GM12878 (cell line): Measurements from ENCODE around the gene MGRN1. TPM values are rescaled to one million over a fixed set of nuclear protein-coding genes. Genes with fewer than 3 reads are reported as not detected.

ENCODE experiments used
- ATAC-seq: fragments of 200-7000 bp; cut with Tn5 transposase; 3 replicates; pipeline ENCODE4 v1.9.1; 2020; ENCODE audit warnings: mild to moderate bottlenecking, moderate library complexity
- BruUV-seq: library from RNA; stranded (reverse); fragments of 400-500 nt; replicated peaks from 2 replicates; lab custom pipeline; 2021; lab: Mats Ljungman, UMichigan
- CTCF ChIA-PET: fragments of 300-600 bp; sonication (Branson Sonifier 250); formaldehyde crosslinking; extraction: SDS; loops from one replicate; lab custom pipeline; 2021; ENCODE audit warnings: inconsistent platforms; lab: Yijun Ruan, JAX
- POLR2A ChIA-PET: fragments of 350-600 bp; formaldehyde crosslinking; extraction: SDS; loops from one replicate; lab custom pipeline; 2021; ENCODE audit warnings: inconsistent platforms; lab: Charles Lee
- RAD21 ChIA-PET: fragments of 300-600 bp; sonication (Branson Sonifier 250); formaldehyde crosslinking; loops from one replicate; lab custom pipeline; 2023; ENCODE audit warnings: antibody characterized with exemption; ENCODE audit not compliant: unreplicated experiment; lab: Charles Lee
- SMC1A ChIA-PET: fragments of 300-600 bp; sonication (Branson Sonifier 250); formaldehyde crosslinking; loops from one replicate; lab custom pipeline; 2023; ENCODE audit not compliant: unreplicated experiment, uncharacterized antibody; lab: Charles Lee
- DNase-seq: peaks from one replicate; pipeline ENCODE4 v3.0.0-alpha.2; 2011; ENCODE audit warnings: low read depth, low spot score
- FAIRE-seq: peaks from 3 replicates; lab custom pipeline; 2011; peaks lifted over from hg19 to GRCh38; lab: Jason Lieb, UNC
- H2AFZ ChIP-seq: 2 replicates; pipeline ENCODE4 v1.6.0; 2011; ENCODE audit warnings: low read depth, low read length, control low read depth; ENCODE audit not compliant: control insufficient read depth
- H3K27ac ChIP-seq: 2 replicates; pipeline ENCODE4 v1.5.1; 2011; ENCODE audit warnings: control low read depth; ENCODE audit not compliant: control insufficient read depth, insufficient read depth
- H3K27me3 ChIP-seq, 2 experiments: replicated peaks in 1 of 2; 2 replicates each; pipeline versions ENCODE4 v1.6.0 to v1.6.1; 2011; ENCODE audit warnings: low read length in 1 of 2; ENCODE audit not compliant: control insufficient read depth in 2 of 2, insufficient read depth in 2 of 2
- H3K36me3 ChIP-seq, 2 experiments: 2 replicates each; pipeline ENCODE4 v1.5.1; 2011; ENCODE audit warnings: low read length in 1 of 2; ENCODE audit not compliant: control insufficient read depth in 2 of 2, insufficient read depth in 2 of 2
- H3K4me1 ChIP-seq: 2 replicates; pipeline ENCODE4 v1.6.1; 2011; ENCODE audit warnings: mild to moderate bottlenecking, low read length, moderate library complexity, mixed read lengths; ENCODE audit not compliant: control insufficient read depth, insufficient read depth
- H3K4me2 ChIP-seq: 2 replicates; pipeline ENCODE4 v1.6.0; 2011; ENCODE audit warnings: control low read depth; ENCODE audit not compliant: control insufficient read depth, insufficient read depth
- H3K4me3 ChIP-seq: fragments of 200-600 bp; sonication (generic); 2 replicates; pipeline ENCODE4 v1.5.1; 2016
- H3K79me2 ChIP-seq: 2 replicates; pipeline ENCODE4 v1.6.0; 2011; ENCODE audit warnings: low read length; ENCODE audit not compliant: control insufficient read depth, insufficient read depth
- H3K9ac ChIP-seq: 2 replicates; pipeline ENCODE4 v1.8.0; 2011; ENCODE audit warnings: low read length, control low read depth, mixed read lengths; ENCODE audit not compliant: control insufficient read depth, insufficient read depth
- H3K9me3 ChIP-seq: replicated peaks from 3 replicates; pipeline ENCODE4 v1.5.1; 2011; ENCODE audit warnings: mild to moderate bottlenecking, low read length; ENCODE audit not compliant: control insufficient read depth, insufficient read depth
- H4K20me1 ChIP-seq: 2 replicates; pipeline ENCODE4 v1.6.0; 2011; ENCODE audit not compliant: control insufficient read depth, insufficient read depth
- CBX5 ChIP-seq: sonication (generic); IDR thresholded peaks from 2 replicates; pipeline ENCODE4 v1.6.1; 2016; ENCODE audit warnings: low read depth, moderate library complexity, mild to moderate bottlenecking, inconsistent platforms
- NR2C2 ChIP-seq: IDR thresholded peaks from 2 replicates; pipeline ENCODE4 v1.6.1; 2011; ENCODE audit warnings: borderline replicate concordance, low read depth; ENCODE audit not compliant: control insufficient read depth, insufficient read length
- SREBF2 ChIP-seq: IDR thresholded peaks from 2 replicates; pipeline ENCODE4 v1.6.1; 2012; ENCODE audit warnings: mild to moderate bottlenecking, low read length
- WGBS: methylation state at CpG from one replicate; pipeline ENCODE4 v1.1.6; 2016; ENCODE audit warnings: low lambda C conversion rate; ENCODE audit not compliant: insufficient replicate concordance, insufficient coverage; ENCODE audit errors: missing lambda C conversion rate; 5-methylcytosine and 5-hydroxymethylcytosine counted together
- in situ Hi-C: fragments of 300-500 bp; cut with MboI; formaldehyde crosslinking; loops from 9 replicates; pipeline ENCODE4 v1.14.3; 2018; ENCODE audit warnings: mixed read lengths
- intact Hi-C: fragments of 100-400 bp; cut with micrococcal nuclease; formaldehyde crosslinking; loops from one replicate; pipeline ENCODE4 v1.14.2; 2022; ENCODE audit not compliant: unreplicated experiment
- polyA plus RNA-seq, 11 experiments: library from polyadenylated mRNA; depleted of rRNA in 4 of 11; unstranded in 6 of 11; stranded (reverse) in 5 of 11; fragments of >200 nt; fragmentation: Nextera tagmentation in 4 of 11; fragmentation: Illumina TruSeq in 1 of 11; extraction: Ambion mirVana in 4 of 11; extraction: Trizol in 1 of 11; gene quantifications; 1 replicate in 1 of 11; 2 replicates in 10 of 11; pipeline versions ENCODE4 v1.2.1 to v1.2.3, GENCODE V29; 2011 to 2016; ENCODE audit warnings: inconsistent platforms in 2 of 11, missing spikeins in 2 of 11, low read depth in 1 of 11
- total RNA-seq, 4 experiments: library from RNA; depleted of rRNA in 3 of 4; stranded (reverse); fragments of >200 nt in 3 of 4; fragmentation: Illumina TruSeq in 1 of 4; extraction: Trizol in 1 of 4; gene quantifications; 2 replicates each; pipeline versions ENCODE4 v1.2.1 to v1.2.3, GENCODE V29; 2013 to 2021
- TF ChIP-seq, protein P1 (sequence below): fragments of 450-650 bp; IDR thresholded peaks from 2 replicates; pipeline ENCODE4 v1.6.1; 2017; ENCODE audit warnings: antibody characterized with exemption, mild to moderate bottlenecking, moderate library complexity
- TF ChIP-seq, protein P2 (sequence below), 3 experiments: IDR thresholded peaks in 2 of 3; conservative IDR thresholded peaks in 1 of 3; 2 replicates each; pipeline ENCODE4 v1.5.1; 2011; ENCODE audit warnings: low read depth in 3 of 3, low read length in 3 of 3, mild to moderate bottlenecking in 3 of 3, control low read depth in 2 of 3, moderate library complexity in 2 of 3, inconsistent platforms in 1 of 3, mixed read lengths in 1 of 3; ENCODE audit not compliant: control insufficient read depth in 2 of 3, insufficient read depth in 1 of 3; ENCODE audit errors: extremely low read depth in 1 of 3

The MGRN1 gene
- total and polyA plus RNA-seq, 10 of the 15 experiments (the other 5 are each of a cell fraction or from before 2014, with no cell fraction given), result 0.35 to 86.7 (median 14.6) TPM

DNA sequence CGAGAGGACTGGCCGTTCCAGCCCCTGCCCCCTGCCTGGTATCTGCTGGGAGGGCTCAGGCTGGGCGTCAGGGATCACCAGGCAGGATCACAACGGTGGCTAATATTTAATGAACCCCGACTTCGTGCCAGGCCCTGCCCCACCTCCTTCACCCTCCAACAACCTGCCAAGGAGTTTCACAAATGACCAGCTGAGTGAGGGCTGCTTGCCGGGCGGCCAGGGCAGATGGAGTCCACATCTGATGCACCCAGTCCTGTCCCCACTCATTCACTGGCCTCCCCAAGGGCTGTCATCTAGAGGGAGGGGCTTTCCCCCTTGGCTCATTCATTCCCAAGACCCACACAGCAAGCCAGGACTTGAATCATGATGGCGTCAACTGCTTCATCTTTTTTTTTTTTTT lies 27.5 kb upstream of the MGRN1 start:
- no peak for FAIRE-seq
- POLR2A ChIA-PET, result no interaction called here

DNA sequence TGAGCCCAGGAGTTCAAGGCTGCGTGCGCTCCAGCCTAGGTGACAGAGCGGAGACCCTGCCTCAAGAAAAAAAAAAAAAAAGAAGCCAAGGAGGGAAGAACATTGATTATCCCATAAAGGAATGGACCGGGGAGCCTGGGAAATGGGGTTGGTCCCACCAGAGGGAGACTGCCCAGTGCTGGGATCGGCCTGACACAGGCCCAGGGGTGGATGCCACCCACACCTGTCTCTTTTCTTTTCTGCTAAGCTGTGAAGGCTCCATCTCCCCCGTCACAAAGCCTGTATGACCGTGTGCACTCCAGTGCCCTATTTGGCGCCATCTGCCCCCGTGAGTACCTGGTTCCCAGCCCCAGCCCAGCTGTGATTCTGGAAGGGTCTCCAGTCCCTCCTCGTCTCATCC lies 25.6 kb upstream of the MGRN1 start:
- no peak for DNase-seq
- TF ChIP-seq, protein P1, sequence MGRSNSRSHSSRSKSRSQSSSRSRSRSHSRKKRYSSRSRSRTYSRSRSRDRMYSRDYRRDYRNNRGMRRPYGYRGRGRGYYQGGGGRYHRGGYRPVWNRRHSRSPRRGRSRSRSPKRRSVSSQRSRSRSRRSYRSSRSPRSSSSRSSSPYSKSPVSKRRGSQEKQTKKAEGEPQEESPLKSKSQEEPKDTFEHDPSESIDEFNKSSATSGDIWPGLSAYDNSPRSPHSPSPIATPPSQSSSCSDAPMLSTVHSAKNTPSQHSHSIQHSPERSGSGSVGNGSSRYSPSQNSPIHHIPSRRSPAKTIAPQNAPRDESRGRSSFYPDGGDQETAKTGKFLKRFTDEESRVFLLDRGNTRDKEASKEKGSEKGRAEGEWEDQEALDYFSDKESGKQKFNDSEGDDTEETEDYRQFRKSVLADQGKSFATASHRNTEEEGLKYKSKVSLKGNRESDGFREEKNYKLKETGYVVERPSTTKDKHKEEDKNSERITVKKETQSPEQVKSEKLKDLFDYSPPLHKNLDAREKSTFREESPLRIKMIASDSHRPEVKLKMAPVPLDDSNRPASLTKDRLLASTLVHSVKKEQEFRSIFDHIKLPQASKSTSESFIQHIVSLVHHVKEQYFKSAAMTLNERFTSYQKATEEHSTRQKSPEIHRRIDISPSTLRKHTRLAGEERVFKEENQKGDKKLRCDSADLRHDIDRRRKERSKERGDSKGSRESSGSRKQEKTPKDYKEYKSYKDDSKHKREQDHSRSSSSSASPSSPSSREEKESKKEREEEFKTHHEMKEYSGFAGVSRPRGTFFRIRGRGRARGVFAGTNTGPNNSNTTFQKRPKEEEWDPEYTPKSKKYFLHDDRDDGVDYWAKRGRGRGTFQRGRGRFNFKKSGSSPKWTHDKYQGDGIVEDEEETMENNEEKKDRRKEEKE, result no peak
- TF ChIP-seq, protein P2, sequence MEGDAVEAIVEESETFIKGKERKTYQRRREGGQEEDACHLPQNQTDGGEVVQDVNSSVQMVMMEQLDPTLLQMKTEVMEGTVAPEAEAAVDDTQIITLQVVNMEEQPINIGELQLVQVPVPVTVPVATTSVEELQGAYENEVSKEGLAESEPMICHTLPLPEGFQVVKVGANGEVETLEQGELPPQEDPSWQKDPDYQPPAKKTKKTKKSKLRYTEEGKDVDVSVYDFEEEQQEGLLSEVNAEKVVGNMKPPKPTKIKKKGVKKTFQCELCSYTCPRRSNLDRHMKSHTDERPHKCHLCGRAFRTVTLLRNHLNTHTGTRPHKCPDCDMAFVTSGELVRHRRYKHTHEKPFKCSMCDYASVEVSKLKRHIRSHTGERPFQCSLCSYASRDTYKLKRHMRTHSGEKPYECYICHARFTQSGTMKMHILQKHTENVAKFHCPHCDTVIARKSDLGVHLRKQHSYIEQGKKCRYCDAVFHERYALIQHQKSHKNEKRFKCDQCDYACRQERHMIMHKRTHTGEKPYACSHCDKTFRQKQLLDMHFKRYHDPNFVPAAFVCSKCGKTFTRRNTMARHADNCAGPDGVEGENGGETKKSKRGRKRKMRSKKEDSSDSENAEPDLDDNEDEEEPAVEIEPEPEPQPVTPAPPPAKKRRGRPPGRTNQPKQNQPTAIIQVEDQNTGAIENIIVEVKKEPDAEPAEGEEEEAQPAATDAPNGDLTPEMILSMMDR (IDR thresholded peaks at IDR 0.05 in 2 of 3, conservative IDR thresholded peaks at IDR 0.05 in 1 of 3; ENCODE audit: control insufficient read depth in 2 of 3, extremely low read depth in 1 of 3, insufficient read depth in 1 of 3, low read depth in 3 of 3, low read length in 3 of 3), result no peak
- no peak for TF ChIP-seq CBX5
- TF ChIP-seq, all 136 proteins: peak for 0
- SMC1A ChIA-PET, result no interaction called here
- ATAC-seq (no peak), FAIRE-seq (no peak)
- POLR2A ChIA-PET, result no interaction called here
- no peak overlapping the region for H3K27ac ChIP-seq
- no peaks in the 10 kb centered on the region for H4K20me1 ChIP-seq
- in situ Hi-C loops (loop anchor here (10.0 kb wide), 1 partner anchor 64 kb away; the partner anchor contains the start of gene CDIP1), intact Hi-C loops (no loop called here)
- no peaks in the 10 kb centered on the region; a peak in 1 of 4 replicates for H3K27me3 ChIP-seq
- no peak overlapping the region for H3K9ac ChIP-seq
- no peak overlapping the region for H2AFZ ChIP-seq
- CTCF ChIA-PET, result interaction anchor here (1.1 to 1.6 kb wide), 2 partner anchors 12 to 25 kb away, joined by 3 to 4 read pairs; partner anchors contain the start of gene MGRN1
- H3K4me3 ChIP-seq, result no peak overlapping the region
- no peaks in the 10 kb centered on the region for H3K79me2 ChIP-seq
- no peaks in the 10 kb centered on the region for H3K36me3 ChIP-seq
- RAD21 ChIA-PET, result no interaction called here
- 40% methylated on average over 7 of the region's 10 CpGs for WGBS
- no peak overlapping the region for H3K4me2 ChIP-seq
- H3K4me1 ChIP-seq, result no peaks in the 10 kb centered on the region
- no peaks in the 10 kb centered on the region for H3K9me3 ChIP-seq
- no TSS peak for BruUV-seq

More for the DNA sequence above, 27.5 kb upstream of the MGRN1 start:
- no peak overlapping the region for H3K9ac ChIP-seq
- BruUV-seq, result no TSS peak
- 15% methylated on average over 9 of the region's 9 CpGs for WGBS
- no peak overlapping the region for H2AFZ ChIP-seq
- TF ChIP-seq NR2C2 (no peak), SREBF2 (no peak)
- no peak for DNase-seq
- H3K9me3 ChIP-seq, result no peaks in the 10 kb centered on the region
- no peaks in the 10 kb centered on the region for H4K20me1 ChIP-seq
- no peak overlapping the region for H3K27ac ChIP-seq
- no peak overlapping the region for H3K4me3 ChIP-seq
- no peak overlapping the region for H3K4me2 ChIP-seq
- no peaks in the 10 kb centered on the region for H3K79me2 ChIP-seq
- H3K36me3 ChIP-seq, result no peaks in the 10 kb centered on the region
- intact Hi-C loops (no loop called here), in situ Hi-C loops (loop anchor here (10.0 kb wide), 1 partner anchor 62 kb away; the partner anchor contains the start of gene CDIP1)
- RAD21 ChIA-PET, result no interaction called here
- CTCF ChIA-PET, result no interaction called here
- no peaks in the 10 kb centered on the region for H3K4me1 ChIP-seq
- ATAC-seq, result no peak
- SMC1A ChIA-PET, result interaction anchor here (1.4 kb wide), 1 partner anchor 47 kb away, joined by 3 read pairs; no protein-coding TSS in a partner anchor
- no peaks in the 10 kb centered on the region; a peak in 1 of 4 replicates for H3K27me3 ChIP-seq
